SK-N-SH treated with all-trans-retinoic acid at 6 μM for 48 hours (cell line): ENCODE measurements around the gene SERINC1.

ENCODE experiments used
- ATAC-seq: fragments of 200-7000 bp; cut with Tn5 transposase; 3 replicates; pipeline ENCODE4 v1.9.1; 2020; ENCODE audit warnings: mild to moderate bottlenecking, moderate library complexity
- ARNTL ChIP-seq: fragments of 450-650 bp; formaldehyde crosslinking; IDR thresholded peaks from 2 replicates; pipeline ENCODE4 v1.5.0; 2020; ENCODE audit warnings: low read depth, mild to moderate bottlenecking, moderate library complexity, borderline replicate concordance
- BACH2 ChIP-seq: fragments of 250-450 bp; sonication (Bioruptor Pico); IDR thresholded peaks from 2 replicates; pipeline ENCODE4 v1.9.0; 2021; ENCODE audit warnings: mild to moderate bottlenecking, borderline replicate concordance
- CSDC2 ChIP-seq: fragments of 250-450 bp; sonication (Bioruptor Pico); IDR thresholded peaks from 2 replicates; pipeline ENCODE4 v1.5.0; 2020; ENCODE audit warnings: mild to moderate bottlenecking, moderate library complexity
- ESRRG ChIP-seq: fragments of 250-450 bp; sonication (Bioruptor Pico); IDR thresholded peaks from 2 replicates; pipeline ENCODE4 v1.6.1; 2021; ENCODE audit warnings: mild to moderate bottlenecking
- GLIS3 ChIP-seq: fragments of 250-450 bp; sonication (Bioruptor Pico); IDR thresholded peaks from 2 replicates; pipeline ENCODE4 v1.5.0; 2020; ENCODE audit warnings: mild to moderate bottlenecking, moderate library complexity
- ISL1 ChIP-seq: fragments of 250-450 bp; sonication (Bioruptor Pico); IDR thresholded peaks from 2 replicates; pipeline ENCODE4 v2.1.2; 2022; ENCODE audit warnings: mild to moderate bottlenecking, moderate library complexity
- OSR1 ChIP-seq: fragments of 250-450 bp; sonication (Bioruptor Pico); IDR thresholded peaks from 2 replicates; pipeline ENCODE4 v1.8.0; 2022; ENCODE audit warnings: moderate library complexity, mild to moderate bottlenecking, inconsistent platforms
- PPARA ChIP-seq: fragments of 250-450 bp; sonication (Bioruptor Pico); IDR thresholded peaks from 2 replicates; pipeline ENCODE4 v1.5.0; 2020; ENCODE audit warnings: mild to moderate bottlenecking, borderline replicate concordance
- RARB ChIP-seq: fragments of 250-450 bp; sonication (Bioruptor Pico); IDR thresholded peaks from 2 replicates; pipeline ENCODE4 v1.8.0; 2021; ENCODE audit warnings: mild to moderate bottlenecking, moderate library complexity
- SNAI2 ChIP-seq: fragments of 250-450 bp; sonication (Bioruptor Pico); IDR thresholded peaks from 2 replicates; pipeline ENCODE4 v1.5.0; 2020; ENCODE audit warnings: mild to moderate bottlenecking, moderate library complexity
- TCF4 ChIP-seq: fragments of 250-450 bp; sonication (Bioruptor Pico); IDR thresholded peaks from 2 replicates; pipeline ENCODE4 v1.8.0; 2021; ENCODE audit warnings: mild to moderate bottlenecking, moderate library complexity, borderline replicate concordance
- ZC3H10 ChIP-seq: fragments of 250-450 bp; sonication (Bioruptor Pico); IDR thresholded peaks from 2 replicates; pipeline ENCODE4 v1.5.1; 2021; ENCODE audit warnings: mild to moderate bottlenecking, moderate library complexity
- ZFP3 ChIP-seq: fragments of 250-450 bp; sonication (Bioruptor Pico); IDR thresholded peaks from 2 replicates; pipeline ENCODE4 v1.5.0; 2020; ENCODE audit warnings: mild to moderate bottlenecking, moderate library complexity
- ZFP30 ChIP-seq: fragments of 450-650 bp; formaldehyde crosslinking; IDR thresholded peaks from 2 replicates; pipeline ENCODE4 v1.5.0; 2022; ENCODE audit warnings: mild to moderate bottlenecking, moderate library complexity
- ZNF70 ChIP-seq: fragments of 450-650 bp; formaldehyde crosslinking; IDR thresholded peaks from 2 replicates; pipeline ENCODE4 v1.5.0; 2020; ENCODE audit warnings: mild to moderate bottlenecking, moderate library complexity
- ZNF8 ChIP-seq: fragments of 450-650 bp; formaldehyde crosslinking; IDR thresholded peaks from 2 replicates; pipeline ENCODE4 v1.5.0; 2020; ENCODE audit warnings: mild to moderate bottlenecking, moderate library complexity
- TF ChIP-seq, protein P1 (sequence below): fragments of 250-450 bp; sonication (Bioruptor Pico); IDR thresholded peaks from 2 replicates; pipeline ENCODE4 v1.5.1; 2021; ENCODE audit warnings: mild to moderate bottlenecking, moderate library complexity
- TF ChIP-seq, protein P2 (sequence below): fragments of 250-450 bp; sonication (Bioruptor Pico); IDR thresholded peaks from 2 replicates; pipeline ENCODE4 v1.5.1; 2020; ENCODE audit warnings: low read depth, mild to moderate bottlenecking, moderate library complexity
- TF ChIP-seq, protein P3 (sequence below): fragments of 250-450 bp; sonication (Bioruptor Pico); IDR thresholded peaks from 2 replicates; pipeline ENCODE4 v1.8.0; 2021; ENCODE audit warnings: low read depth, mild to moderate bottlenecking, moderate library complexity, borderline replicate concordance
- TF ChIP-seq, protein P4 (sequence below): fragments of 250-450 bp; sonication (Bioruptor Pico); IDR thresholded peaks from 2 replicates; pipeline ENCODE4 v1.5.0; 2020; ENCODE audit warnings: mild to moderate bottlenecking, moderate library complexity
- TF ChIP-seq, protein P5 (sequence below): fragments of 250-450 bp; sonication (Bioruptor Pico); IDR thresholded peaks from 2 replicates; pipeline ENCODE4 v1.8.0; 2020; ENCODE audit warnings: mild to moderate bottlenecking, moderate library complexity, borderline replicate concordance

The SERINC1 gene

DNA sequence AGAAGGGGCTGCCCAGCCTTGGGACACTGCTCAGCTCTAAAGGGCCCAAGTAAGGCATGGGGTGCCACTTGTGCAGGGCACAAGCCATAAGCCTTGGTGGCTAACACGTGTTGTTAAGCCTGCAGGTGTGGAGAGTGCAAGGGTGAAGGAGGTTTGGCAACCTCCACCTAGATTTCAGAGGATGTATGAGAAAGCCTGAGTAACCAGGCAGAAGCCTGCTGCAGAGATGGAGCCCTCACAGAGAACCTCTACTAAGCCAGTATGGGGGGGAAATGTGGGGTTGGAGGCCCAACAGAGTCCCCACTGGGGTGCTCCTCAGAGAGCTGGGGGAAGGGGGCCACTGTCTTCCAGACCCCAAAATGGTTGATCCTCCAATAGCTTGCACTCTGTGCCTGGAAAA lies 32.6 kb downstream of the SERINC1 start (continued):
- TF ChIP-seq, protein P1, sequence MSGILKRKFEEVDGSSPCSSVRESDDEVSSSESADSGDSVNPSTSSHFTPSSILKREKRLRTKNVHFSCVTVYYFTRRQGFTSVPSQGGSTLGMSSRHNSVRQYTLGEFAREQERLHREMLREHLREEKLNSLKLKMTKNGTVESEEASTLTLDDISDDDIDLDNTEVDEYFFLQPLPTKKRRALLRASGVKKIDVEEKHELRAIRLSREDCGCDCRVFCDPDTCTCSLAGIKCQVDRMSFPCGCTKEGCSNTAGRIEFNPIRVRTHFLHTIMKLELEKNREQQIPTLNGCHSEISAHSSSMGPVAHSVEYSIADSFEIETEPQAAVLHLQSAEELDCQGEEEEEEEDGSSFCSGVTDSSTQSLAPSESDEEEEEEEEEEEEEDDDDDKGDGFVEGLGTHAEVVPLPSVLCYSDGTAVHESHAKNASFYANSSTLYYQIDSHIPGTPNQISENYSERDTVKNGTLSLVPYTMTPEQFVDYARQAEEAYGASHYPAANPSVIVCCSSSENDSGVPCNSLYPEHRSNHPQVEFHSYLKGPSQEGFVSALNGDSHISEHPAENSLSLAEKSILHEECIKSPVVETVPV (CRISPR knock-in tag) = no peak

DNA sequence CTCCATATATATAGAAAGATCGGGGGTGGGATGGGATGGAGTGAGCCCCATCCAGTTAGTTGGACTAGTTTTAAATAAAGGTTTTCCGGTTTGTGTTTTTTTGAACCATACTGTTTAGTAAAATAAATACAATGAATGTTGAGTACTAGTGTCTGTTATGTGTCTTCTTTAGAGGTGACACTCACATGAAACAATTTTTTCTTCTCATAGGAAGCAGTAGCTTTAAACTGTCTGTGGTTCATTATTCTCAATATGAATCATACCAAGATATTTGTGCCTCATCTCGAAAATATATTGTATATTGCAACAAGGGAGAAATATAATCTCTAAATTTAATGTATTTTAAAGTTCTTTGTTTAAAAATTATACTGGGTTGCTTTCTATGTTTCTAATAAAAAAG lies 38.8 kb downstream of the SERINC1 start:
- TF ChIP-seq, protein P1 (CRISPR knock-in tag) = no peak
- no peak for TF ChIP-seq GLIS3 (CRISPR knock-in tag)
- TF ChIP-seq SNAI2 (CRISPR knock-in tag) = no peak
- TF ChIP-seq ZFP3 = no peak
- TF ChIP-seq PPARA (CRISPR knock-in tag) = no peak
- TF ChIP-seq ESRRG = no peak
- TF ChIP-seq BACH2 (CRISPR knock-in tag) = no peak
- TF ChIP-seq, protein P2, sequence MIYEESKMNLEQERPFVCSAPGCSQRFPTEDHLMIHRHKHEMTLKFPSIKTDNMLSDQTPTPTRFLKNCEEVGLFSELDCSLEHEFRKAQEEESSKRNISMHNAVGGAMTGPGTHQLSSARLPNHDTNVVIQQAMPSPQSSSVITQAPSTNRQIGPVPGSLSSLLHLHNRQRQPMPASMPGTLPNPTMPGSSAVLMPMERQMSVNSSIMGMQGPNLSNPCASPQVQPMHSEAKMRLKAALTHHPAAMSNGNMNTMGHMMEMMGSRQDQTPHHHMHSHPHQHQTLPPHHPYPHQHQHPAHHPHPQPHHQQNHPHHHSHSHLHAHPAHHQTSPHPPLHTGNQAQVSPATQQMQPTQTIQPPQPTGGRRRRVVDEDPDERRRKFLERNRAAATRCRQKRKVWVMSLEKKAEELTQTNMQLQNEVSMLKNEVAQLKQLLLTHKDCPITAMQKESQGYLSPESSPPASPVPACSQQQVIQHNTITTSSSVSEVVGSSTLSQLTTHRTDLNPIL = no peak
- TF ChIP-seq CSDC2 = no peak
- no peak for TF ChIP-seq RARB
- TF ChIP-seq, protein P3, sequence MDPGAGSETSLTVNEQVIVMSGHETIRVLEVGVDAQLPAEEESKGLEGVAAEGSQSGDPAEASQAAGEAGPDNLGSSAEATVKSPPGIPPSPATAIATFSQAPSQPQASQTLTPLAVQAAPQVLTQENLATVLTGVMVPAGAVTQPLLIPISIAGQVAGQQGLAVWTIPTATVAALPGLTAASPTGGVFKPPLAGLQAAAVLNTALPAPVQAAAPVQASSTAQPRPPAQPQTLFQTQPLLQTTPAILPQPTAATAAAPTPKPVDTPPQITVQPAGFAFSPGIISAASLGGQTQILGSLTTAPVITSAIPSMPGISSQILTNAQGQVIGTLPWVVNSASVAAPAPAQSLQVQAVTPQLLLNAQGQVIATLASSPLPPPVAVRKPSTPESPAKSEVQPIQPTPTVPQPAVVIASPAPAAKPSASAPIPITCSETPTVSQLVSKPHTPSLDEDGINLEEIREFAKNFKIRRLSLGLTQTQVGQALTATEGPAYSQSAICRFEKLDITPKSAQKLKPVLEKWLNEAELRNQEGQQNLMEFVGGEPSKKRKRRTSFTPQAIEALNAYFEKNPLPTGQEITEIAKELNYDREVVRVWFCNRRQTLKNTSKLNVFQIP = no peak
- no peak for TF ChIP-seq ARNTL (CRISPR knock-in tag)
- no peak for TF ChIP-seq ZNF8 (CRISPR knock-in tag)
- no peak for TF ChIP-seq ISL1 (CRISPR knock-in tag)
- TF ChIP-seq OSR1 = no peak
- TF ChIP-seq, protein P4, sequence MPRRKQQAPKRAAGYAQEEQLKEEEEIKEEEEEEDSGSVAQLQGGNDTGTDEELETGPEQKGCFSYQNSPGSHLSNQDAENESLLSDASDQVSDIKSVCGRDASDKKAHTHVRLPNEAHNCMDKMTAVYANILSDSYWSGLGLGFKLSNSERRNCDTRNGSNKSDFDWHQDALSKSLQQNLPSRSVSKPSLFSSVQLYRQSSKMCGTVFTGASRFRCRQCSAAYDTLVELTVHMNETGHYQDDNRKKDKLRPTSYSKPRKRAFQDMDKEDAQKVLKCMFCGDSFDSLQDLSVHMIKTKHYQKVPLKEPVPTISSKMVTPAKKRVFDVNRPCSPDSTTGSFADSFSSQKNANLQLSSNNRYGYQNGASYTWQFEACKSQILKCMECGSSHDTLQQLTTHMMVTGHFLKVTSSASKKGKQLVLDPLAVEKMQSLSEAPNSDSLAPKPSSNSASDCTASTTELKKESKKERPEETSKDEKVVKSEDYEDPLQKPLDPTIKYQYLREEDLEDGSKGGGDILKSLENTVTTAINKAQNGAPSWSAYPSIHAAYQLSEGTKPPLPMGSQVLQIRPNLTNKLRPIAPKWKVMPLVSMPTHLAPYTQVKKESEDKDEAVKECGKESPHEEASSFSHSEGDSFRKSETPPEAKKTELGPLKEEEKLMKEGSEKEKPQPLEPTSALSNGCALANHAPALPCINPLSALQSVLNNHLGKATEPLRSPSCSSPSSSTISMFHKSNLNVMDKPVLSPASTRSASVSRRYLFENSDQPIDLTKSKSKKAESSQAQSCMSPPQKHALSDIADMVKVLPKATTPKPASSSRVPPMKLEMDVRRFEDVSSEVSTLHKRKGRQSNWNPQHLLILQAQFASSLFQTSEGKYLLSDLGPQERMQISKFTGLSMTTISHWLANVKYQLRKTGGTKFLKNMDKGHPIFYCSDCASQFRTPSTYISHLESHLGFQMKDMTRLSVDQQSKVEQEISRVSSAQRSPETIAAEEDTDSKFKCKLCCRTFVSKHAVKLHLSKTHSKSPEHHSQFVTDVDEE (CRISPR knock-in tag) = no peak
- TF ChIP-seq ZC3H10 (CRISPR knock-in tag) = no peak
- TF ChIP-seq TCF4 = no peak
- peak; percentile 40; the same call in 1 of the 3 replicates for ATAC-seq

DNA sequence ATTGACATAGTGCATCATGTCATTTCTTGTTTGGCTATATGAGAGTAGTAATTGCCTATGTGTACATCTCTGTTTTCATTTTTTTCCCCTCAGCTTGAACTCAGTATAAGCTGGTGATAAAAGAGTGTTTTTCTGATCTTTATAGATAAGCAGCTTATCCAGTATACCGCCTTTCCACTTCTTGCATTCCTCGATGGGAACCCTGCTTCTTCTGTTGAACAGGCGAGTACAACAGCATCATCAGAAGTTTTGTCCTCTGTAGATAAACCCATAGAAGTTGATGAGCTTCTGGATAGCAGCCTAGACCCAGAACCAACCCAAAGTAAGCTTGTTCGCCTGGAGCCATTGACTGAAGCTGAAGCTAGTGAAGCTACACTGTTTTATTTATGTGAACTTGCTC lies 39.8 kb downstream of the SERINC1 start:
- ATAC-seq = no peak
- TF ChIP-seq OSR1 (no peak), ZFP3 (no peak), ZNF70 (no peak), ZFP30 (CRISPR knock-in tag) (no peak), ISL1 (CRISPR knock-in tag) (no peak), ZNF8 (CRISPR knock-in tag) (no peak), RARB (no peak)
- TF ChIP-seq, protein P3 = no peak
- TF ChIP-seq, protein P4 (CRISPR knock-in tag) = no peak
- TF ChIP-seq, protein P5, sequence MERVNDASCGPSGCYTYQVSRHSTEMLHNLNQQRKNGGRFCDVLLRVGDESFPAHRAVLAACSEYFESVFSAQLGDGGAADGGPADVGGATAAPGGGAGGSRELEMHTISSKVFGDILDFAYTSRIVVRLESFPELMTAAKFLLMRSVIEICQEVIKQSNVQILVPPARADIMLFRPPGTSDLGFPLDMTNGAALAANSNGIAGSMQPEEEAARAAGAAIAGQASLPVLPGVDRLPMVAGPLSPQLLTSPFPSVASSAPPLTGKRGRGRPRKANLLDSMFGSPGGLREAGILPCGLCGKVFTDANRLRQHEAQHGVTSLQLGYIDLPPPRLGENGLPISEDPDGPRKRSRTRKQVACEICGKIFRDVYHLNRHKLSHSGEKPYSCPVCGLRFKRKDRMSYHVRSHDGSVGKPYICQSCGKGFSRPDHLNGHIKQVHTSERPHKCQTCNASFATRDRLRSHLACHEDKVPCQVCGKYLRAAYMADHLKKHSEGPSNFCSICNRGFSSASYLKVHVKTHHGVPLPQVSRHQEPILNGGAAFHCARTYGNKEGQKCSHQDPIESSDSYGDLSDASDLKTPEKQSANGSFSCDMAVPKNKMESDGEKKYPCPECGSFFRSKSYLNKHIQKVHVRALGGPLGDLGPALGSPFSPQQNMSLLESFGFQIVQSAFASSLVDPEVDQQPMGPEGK (CRISPR knock-in tag) = no peak
